ENCODE measurements around the gene RB1.

RB1 gene

GRCh38 chr13:48349525-48349924 lies 46.0 kb downstream of the RB1 start:
- TF ChIP-seq POLR2AphosphoS5 (IDR thresholded peaks at IDR 0.05; ENCODE audit: low read depth, low read length), result no peak
- TF ChIP-seq, protein P1, sequence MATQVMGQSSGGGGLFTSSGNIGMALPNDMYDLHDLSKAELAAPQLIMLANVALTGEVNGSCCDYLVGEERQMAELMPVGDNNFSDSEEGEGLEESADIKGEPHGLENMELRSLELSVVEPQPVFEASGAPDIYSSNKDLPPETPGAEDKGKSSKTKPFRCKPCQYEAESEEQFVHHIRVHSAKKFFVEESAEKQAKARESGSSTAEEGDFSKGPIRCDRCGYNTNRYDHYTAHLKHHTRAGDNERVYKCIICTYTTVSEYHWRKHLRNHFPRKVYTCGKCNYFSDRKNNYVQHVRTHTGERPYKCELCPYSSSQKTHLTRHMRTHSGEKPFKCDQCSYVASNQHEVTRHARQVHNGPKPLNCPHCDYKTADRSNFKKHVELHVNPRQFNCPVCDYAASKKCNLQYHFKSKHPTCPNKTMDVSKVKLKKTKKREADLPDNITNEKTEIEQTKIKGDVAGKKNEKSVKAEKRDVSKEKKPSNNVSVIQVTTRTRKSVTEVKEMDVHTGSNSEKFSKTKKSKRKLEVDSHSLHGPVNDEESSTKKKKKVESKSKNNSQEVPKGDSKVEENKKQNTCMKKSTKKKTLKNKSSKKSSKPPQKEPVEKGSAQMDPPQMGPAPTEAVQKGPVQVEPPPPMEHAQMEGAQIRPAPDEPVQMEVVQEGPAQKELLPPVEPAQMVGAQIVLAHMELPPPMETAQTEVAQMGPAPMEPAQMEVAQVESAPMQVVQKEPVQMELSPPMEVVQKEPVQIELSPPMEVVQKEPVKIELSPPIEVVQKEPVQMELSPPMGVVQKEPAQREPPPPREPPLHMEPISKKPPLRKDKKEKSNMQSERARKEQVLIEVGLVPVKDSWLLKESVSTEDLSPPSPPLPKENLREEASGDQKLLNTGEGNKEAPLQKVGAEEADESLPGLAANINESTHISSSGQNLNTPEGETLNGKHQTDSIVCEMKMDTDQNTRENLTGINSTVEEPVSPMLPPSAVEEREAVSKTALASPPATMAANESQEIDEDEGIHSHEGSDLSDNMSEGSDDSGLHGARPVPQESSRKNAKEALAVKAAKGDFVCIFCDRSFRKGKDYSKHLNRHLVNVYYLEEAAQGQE (IDR thresholded peaks at IDR 0.05; ENCODE audit: insufficient read depth in 1 of 2, low read depth in 2 of 2, low read length in 2 of 2), result no peak
- no peak for TF ChIP-seq TAF1 (IDR thresholded peaks at IDR 0.05; ENCODE audit: borderline replicate concordance, insufficient read depth, low read length)
- TF ChIP-seq FOXP2 (optimal IDR thresholded peaks at IDR 0.05; ENCODE audit: borderline replicate concordance, extremely low read depth, extremely low read length, insufficient read depth), result no peak
- no peak for TF ChIP-seq SIN3A (IDR thresholded peaks at IDR 0.05; ENCODE audit: borderline replicate concordance, insufficient read depth, low read length)

GRCh38 chr13:48353590-48353989 lies 50.0 kb downstream of the RB1 start:
- TF ChIP-seq SIN3A (IDR thresholded peaks at IDR 0.05; ENCODE audit: borderline replicate concordance, insufficient read depth, low read length) (no peak), POLR2AphosphoS5 (IDR thresholded peaks at IDR 0.05; ENCODE audit: low read depth, low read length) (no peak), FOXP2 (optimal IDR thresholded peaks at IDR 0.05; ENCODE audit: borderline replicate concordance, extremely low read depth, extremely low read length, insufficient read depth) (no peak), TAF1 (IDR thresholded peaks at IDR 0.05; ENCODE audit: borderline replicate concordance, insufficient read depth, low read length) (no peak)
- TF ChIP-seq, protein P1 (IDR thresholded peaks at IDR 0.05; ENCODE audit: insufficient read depth in 1 of 2, low read depth in 2 of 2, low read length in 2 of 2), result no peak

- TF ChIP-seq, protein P1 (IDR thresholded peaks at IDR 0.05; ENCODE audit: insufficient read depth in 1 of 2, low read depth in 2 of 2, low read length in 2 of 2), result no peak
- TF ChIP-seq SIN3A (IDR thresholded peaks at IDR 0.05; ENCODE audit: borderline replicate concordance, insufficient read depth, low read length) (no peak), TAF1 (IDR thresholded peaks at IDR 0.05; ENCODE audit: borderline replicate concordance, insufficient read depth, low read length) (no peak), POLR2AphosphoS5 (IDR thresholded peaks at IDR 0.05; ENCODE audit: low read depth, low read length) (no peak), FOXP2 (optimal IDR thresholded peaks at IDR 0.05; ENCODE audit: borderline replicate concordance, extremely low read depth, extremely low read length, insufficient read depth) (no peak)
Measured at GRCh38 chr13:48356750-48357149, 53.2 kb downstream of the RB1 start.

DNA sequence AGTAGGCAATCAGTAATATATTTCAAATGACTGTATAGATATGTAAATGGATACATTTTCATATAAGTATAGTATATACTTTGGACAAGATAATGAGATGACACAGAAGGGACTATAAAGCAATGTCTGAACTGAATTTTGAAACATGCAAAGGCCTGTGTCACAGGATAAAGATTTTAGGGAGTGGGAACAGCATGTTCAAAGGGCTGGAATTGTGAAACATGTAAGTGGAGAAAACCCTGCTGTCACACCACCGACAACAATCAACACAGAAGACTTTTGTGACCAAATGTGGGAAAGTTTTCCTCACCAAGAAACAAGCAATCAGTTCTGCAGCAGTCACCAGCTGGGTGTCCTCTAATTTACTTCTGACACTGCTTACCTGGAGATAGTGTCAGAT lies 66.4 kb downstream of the RB1 start:
- TF ChIP-seq, protein P1 (IDR thresholded peaks at IDR 0.05; ENCODE audit: insufficient read depth in 1 of 2, low read depth in 2 of 2, low read length in 2 of 2), result no peak
- no peak for TF ChIP-seq SIN3A (IDR thresholded peaks at IDR 0.05; ENCODE audit: borderline replicate concordance, insufficient read depth, low read length)
- TF ChIP-seq FOXP2 (optimal IDR thresholded peaks at IDR 0.05; ENCODE audit: borderline replicate concordance, extremely low read depth, extremely low read length, insufficient read depth), result no peak
- TF ChIP-seq POLR2AphosphoS5 (IDR thresholded peaks at IDR 0.05; ENCODE audit: low read depth, low read length), result no peak
- TF ChIP-seq TAF1 (IDR thresholded peaks at IDR 0.05; ENCODE audit: borderline replicate concordance, insufficient read depth, low read length), result no peak

GRCh38 chr13:48370815-48371214 lies 67.3 kb downstream of the RB1 start:
- TF ChIP-seq FOXP2 (optimal IDR thresholded peaks at IDR 0.05; ENCODE audit: borderline replicate concordance, extremely low read depth, extremely low read length, insufficient read depth) (no peak), TAF1 (IDR thresholded peaks at IDR 0.05; ENCODE audit: borderline replicate concordance, insufficient read depth, low read length) (no peak), SIN3A (IDR thresholded peaks at IDR 0.05; ENCODE audit: borderline replicate concordance, insufficient read depth, low read length) (no peak), POLR2AphosphoS5 (IDR thresholded peaks at IDR 0.05; ENCODE audit: low read depth, low read length) (no peak)
- TF ChIP-seq, protein P1 (IDR thresholded peaks at IDR 0.05; ENCODE audit: insufficient read depth in 1 of 2, low read depth in 2 of 2, low read length in 2 of 2), result no peak

All from PFSK-1 (cell line).